Jurkat, Clone E6-1 (cell line): ENCODE results near the gene DMRT2.

Experiments used
- DNase-seq: peaks from one replicate; pipeline ENCODE4 v3.0.0-alpha.2; 2011; ENCODE audit warnings: low read depth, low spot score
- H3K4me3 ChIP-seq: 2 replicates; pipeline ENCODE4 v1.5.1; 2011; ENCODE audit warnings: mild to moderate bottlenecking, low read length, control low read depth, moderate library complexity

Gene DMRT2

DNA sequence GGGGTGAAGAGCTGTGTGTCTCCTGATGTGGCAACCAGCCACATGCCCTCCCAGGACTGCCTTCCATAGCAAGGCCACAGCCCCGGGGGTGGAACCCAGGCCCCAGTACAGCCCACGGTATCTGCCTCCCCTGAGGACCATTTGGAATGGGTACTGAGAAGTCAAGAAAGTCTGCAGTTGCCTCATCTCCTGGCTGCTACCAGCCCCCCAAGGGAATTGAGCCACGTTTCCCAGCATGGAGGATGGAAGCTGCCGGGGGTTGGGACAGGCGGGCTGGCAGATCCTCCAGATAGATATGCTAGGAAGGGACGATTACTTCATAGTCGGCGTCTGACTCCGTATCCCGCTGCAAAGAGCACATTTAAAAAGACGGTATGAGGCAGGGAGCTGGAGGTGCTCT lies 5.5 kb upstream of the DMRT2 start:
- no peak for DNase-seq
- H3K4me3 ChIP-seq = no peak overlapping the region

GRCh38 chr9:1046639-1047572 lies 3.3 kb upstream of the DMRT2 start:
- no peak for DNase-seq
- H3K4me3 ChIP-seq = no peak overlapping the region

GRCh38 chr9:1047591-1048230 lies 2.4 kb upstream of the DMRT2 start:
- no peak for DNase-seq
- peak overlapping the region; percentile 37 for H3K4me3 ChIP-seq

GRCh38 chr9:1048231-1048619 lies 1.9 kb upstream of the DMRT2 start:
- DNase-seq = no peak
- peak overlapping the region; percentile 37 for H3K4me3 ChIP-seq

DNA sequence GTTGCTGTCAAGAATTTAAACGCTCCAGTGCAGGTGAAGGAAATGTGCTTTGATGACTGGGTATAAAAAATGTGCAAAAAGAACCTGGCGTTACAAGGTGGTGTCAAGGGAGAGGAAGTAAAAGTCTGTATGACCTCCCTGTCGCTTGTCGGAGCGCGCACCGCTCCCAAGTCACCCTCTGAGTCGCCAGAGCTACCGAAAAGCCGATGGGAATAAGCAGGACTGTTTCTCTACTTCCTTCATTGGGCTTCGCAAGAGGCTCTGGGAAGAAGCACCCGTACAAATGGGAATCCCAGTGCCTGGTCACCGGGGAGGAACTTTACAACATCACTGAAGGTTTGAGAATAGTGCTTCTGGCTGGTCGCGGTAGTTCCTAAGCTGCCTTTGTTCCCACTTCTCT lies 1.3 kb upstream of the DMRT2 start:
- H3K4me3 ChIP-seq = no peak overlapping the region
- DNase-seq = no peak

DNA sequence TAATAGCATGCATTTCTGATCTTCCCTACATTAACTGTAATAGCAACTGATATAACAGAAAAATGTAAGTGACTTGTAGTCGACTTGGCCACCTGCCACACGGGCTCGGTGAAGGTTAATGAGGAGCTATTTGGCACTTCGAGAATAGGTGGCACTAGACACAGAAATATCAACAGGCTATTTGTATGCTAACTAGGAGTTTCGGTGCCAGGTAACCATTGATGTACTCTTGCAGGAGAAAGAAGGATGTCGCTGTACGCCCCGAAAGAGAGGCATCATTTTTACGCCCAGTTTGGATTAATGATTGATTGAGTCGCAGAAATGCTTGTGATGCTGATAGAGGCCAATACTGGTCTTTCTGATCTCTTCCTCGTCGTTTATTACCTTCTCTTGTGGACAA lies 516 bp upstream of the DMRT2 start:
- no peak overlapping the region for H3K4me3 ChIP-seq
- no peak for DNase-seq

GRCh38 chr9:1051210-1051583 lies 1.0 kb downstream of the DMRT2 start:
- DNase-seq = no peak
- H3K4me3 ChIP-seq = no peak overlapping the region

GRCh38 chr9:1051584-1052275 lies 1.6 kb downstream of the DMRT2 start:
- no peak for DNase-seq
- no peak overlapping the region for H3K4me3 ChIP-seq

DNA sequence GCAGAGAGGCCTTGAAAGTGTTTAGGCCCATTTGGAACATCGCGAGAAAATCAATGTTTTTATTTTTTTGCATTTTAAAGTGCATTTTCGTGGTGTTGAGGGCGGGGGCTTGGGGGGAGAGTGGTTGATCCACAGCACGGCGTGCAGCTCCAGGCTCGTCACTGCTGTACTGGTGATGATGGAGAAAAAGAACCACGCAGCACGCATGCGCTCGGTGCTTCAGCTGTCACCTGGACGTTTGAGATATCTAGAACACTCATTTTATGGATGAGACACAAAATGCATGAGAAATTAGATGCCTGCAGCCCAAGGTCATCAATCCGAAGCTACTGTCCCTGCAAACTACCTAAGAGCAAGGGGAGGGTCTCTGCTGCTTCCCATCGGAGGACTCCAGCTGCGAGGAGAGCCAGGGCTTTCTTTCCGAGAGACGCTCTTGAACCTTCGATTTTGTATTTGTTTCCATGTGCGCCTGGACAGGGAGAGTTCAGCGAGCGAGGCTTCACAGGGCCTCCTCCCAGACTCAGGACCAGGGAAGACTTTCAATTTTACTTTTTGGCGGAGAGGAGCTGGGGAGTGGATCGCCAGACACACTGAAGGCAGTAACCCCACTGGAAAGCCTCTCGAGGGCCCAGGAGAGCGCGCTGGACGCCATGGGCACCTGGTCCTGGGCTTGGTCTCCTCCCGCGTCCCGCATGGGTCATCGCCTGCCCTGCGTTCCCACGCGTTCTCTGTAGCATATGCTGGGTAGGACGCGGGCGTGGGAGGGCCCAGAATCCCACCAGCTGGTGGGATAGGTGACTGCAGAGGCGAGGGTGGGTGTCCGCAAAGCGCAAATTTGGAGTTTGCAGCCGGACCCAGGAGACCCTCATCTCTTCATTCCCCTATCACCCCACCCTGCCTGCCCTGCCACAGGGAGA lies 2.5 kb downstream of the DMRT2 start:
- no peak for DNase-seq
- no peak overlapping the region for H3K4me3 ChIP-seq

- no peak overlapping the region for H3K4me3 ChIP-seq
- no peak for DNase-seq
Observed at GRCh38 chr9:1053282-1053621, 3.1 kb downstream of the DMRT2 start.

DNA sequence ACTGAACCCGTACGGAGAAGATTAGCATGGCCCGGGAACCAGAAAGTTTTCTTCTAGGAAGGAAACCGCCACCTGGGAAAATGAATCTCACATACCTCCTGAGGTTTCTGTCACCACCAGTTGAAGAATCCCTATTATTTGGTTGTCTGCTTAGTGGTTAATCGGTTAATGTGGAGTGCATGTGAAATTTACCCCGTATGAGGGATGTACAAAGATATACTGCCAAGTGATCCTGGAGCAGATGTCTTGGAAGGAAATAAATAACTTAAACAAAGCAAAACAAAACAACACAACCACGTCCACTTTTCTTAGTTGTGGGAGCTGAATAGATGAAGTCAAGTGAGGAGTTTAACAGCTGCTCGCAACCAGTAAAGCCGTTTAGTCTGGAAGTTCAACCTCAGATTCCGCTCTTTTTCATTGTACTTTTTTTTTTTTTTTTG lies 3.8 kb downstream of the DMRT2 start:
- DNase-seq = no peak
- H3K4me3 ChIP-seq = no peak overlapping the region

DNA sequence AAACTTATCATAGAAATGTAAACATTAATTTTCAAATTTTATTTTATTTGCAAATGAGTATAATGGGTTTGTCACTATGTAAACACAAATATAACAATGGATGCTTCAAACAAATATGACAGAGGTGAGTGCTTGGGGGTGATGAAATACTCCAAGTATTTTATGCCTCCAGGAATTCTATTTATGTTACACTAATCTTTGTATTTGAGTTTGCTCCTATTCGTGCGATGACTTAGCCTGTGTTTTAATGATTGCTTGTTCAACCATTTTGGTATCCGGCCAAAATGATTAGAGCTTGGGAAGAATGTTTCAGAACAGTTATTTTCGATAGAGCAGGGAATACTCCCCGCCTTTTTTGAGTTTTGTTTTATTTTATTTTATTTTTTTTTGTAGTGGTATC lies 5.0 kb downstream of the DMRT2 start:
- no peak for DNase-seq
- no peak overlapping the region for H3K4me3 ChIP-seq

DNA sequence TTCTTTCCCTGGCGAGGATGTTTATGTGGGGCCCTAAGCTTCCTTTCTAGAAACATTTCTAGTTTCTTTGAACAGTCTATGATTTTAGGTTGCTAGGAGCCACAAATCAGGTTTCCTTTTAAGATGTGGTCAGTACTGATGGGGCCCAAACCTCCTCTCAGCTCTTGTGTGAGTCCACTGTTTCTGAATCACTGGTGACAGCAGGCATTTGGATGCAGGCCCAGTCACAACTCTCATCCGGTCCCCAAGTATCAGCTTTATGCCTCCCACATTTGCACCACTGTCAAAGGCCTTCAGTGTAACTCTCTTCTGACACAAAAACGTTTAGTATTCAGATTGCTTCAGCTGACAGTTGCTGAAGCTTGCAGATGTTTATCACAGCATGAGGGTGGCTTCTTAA lies 7.8 kb downstream of the DMRT2 start:
- no peak overlapping the region for H3K4me3 ChIP-seq
- DNase-seq = no peak

DNA sequence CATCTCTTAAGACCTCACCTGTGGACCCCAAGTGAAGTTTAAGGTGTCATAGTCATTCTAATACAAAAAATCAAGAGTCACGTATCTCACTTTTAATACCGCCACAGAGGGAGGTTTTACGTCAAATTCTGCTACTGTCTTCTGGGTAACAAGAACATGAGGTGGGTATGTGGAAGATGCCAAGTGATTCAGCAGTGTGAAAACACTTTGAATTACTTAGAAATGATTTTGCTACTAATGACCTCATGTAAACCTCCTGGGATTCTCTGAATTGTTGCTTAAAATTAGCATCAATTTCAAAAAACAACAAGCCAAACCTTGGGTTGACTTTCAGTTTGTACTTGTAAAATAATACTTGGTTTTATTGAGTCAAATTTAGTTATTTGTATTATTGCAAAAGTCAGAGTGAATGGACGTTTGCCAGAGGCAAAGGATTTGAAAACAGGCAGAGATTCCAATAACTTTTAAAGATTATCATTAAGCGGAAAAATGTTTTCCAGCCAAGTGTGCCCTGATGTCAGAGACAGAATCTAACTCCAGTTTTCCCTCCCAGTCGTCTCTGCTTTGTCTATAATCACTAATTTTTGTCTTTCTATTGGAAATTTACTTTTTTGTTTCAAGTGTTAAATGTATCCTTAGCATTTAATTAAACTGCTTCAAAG lies 8.8 kb downstream of the DMRT2 start:
- DNase-seq = no peak
- H3K4me3 ChIP-seq = no peak overlapping the region

DNA sequence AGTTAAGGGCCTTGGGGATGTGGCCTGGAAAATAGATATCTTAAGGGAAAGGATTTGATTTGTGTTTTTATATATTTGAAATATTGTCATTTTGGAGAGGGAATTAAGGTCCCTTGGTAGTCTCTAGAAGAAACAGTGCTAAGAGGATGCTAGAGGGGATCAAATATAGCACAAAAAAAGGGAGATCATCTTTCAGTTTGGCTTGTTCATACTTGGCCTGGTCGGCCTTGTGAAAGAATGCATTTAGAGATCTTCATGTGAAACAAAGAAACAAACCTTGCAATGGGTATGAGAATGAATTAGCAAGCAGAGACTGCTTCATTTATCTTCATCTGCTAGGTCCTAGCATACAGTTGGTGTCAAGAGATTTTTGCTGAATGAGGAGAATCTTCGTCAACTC lies 15.0 kb downstream of the DMRT2 start:
- no peak for DNase-seq
- H3K4me3 ChIP-seq = no peak overlapping the region

GRCh38 chr9:1070692-1071091 lies 20.5 kb downstream of the DMRT2 start:
- no peak for DNase-seq
- no peak overlapping the region for H3K4me3 ChIP-seq

DNA sequence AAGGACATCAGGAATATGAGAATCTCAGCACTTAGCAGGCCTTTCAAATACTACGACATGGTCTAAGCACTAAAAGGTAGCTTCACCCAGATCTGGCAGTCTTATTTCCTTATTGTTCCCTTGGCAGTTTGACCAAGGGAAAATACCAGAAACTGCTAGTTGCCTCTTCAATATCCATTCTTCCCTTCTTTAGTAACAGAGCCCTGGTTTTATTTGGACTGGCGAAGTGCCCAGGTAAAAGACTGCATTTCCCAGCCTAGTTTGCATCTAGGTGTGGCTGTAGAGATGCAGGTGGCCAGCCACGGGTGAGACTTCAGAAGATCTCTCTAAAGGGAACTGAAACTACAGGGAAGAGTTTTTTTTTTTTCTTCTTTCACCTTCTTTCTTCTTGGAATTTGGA lies 21.6 kb downstream of the DMRT2 start:
- no peak overlapping the region for H3K4me3 ChIP-seq
- no peak for DNase-seq

- no peak for DNase-seq
- no peak overlapping the region for H3K4me3 ChIP-seq
Observed at GRCh38 chr9:1073497-1073896, 23.3 kb downstream of the DMRT2 start.

- H3K4me3 ChIP-seq = no peak overlapping the region
- no peak for DNase-seq
Observed at GRCh38 chr9:1077616-1078015, 27.5 kb downstream of the DMRT2 start.
